Esophagus squamous epithelium (tissue), 5 donors: Measurements from ENCODE around the gene NCAM1. TPM values are rescaled to one million over a fixed set of nuclear protein-coding genes. Genes with fewer than 3 reads are reported as not detected.

Source experiments
- DNase-seq: peaks from one replicate; lab custom pipeline; 2025; lab: John Stamatoyannopoulos, UW
- H3K27ac ChIP-seq, 4 donors: fragments of 200-600 bp; sonication (generic); one replicate each; pipeline ENCODE4 v1.5.1; 2016 to 2019; ENCODE audit warnings: mild to moderate bottlenecking in 1 of 4
- H3K27me3 ChIP-seq, 4 donors: fragments of 200-600 bp; sonication (generic); 1 replicate in 3 of 4; 2 replicates in 1 of 4; pipeline versions ENCODE4 v1.5.1 to v1.6.0; 2017 to 2021; ENCODE audit warnings: antibody characterized with exemption in 1 of 4
- H3K36me3 ChIP-seq, 3 donors: fragments of 200-600 bp; sonication (generic); one replicate each; pipeline ENCODE4 v1.5.1; 2016 to 2019
- H3K4me1 ChIP-seq, 3 donors: fragments of 200-600 bp; sonication (generic); one replicate each; pipeline ENCODE4 v1.5.1; 2017 to 2019
- H3K4me3 ChIP-seq, 4 donors: fragments of 200-600 bp; sonication (generic); 1 replicate in 3 of 4; 2 replicates in 1 of 4; pipeline ENCODE4 v1.5.1; 2016 to 2019; ENCODE audit warnings: mild to moderate bottlenecking in 2 of 4, moderate library complexity in 1 of 4
- H3K9me3 ChIP-seq, 3 donors: fragments of 200-600 bp; sonication (generic); one replicate each; pipeline ENCODE4 v1.5.1; 2016 to 2019
- CTCF ChIP-seq, 6 experiments: fragments of 450-650 bp in 4 of 6; fragments of 200-600 bp in 2 of 6; sonication (generic) in 2 of 6; IDR thresholded peaks; one replicate each; pipeline ENCODE4 v1.5.1; 2016 to 2019; ENCODE audit warnings: antibody characterized with exemption in 6 of 6, mild to moderate bottlenecking in 4 of 6, moderate library complexity in 4 of 6
- POLR2A ChIP-seq, 4 donors: fragments of 450-650 bp; IDR thresholded peaks; one replicate each; pipeline ENCODE4 v1.6.1; 2017; ENCODE audit warnings: antibody characterized with exemption in 4 of 4, mild to moderate bottlenecking in 4 of 4, moderate library complexity in 3 of 4
- WGBS, 2 donors: methylation state at CpG; one replicate each; pipeline ENCODE4 v1.1.5; 2018; 5-methylcytosine and 5-hydroxymethylcytosine counted together
- intact Hi-C: fragments of 100-400 bp; cut with DNase I; formaldehyde crosslinking; loops from one replicate; pipeline ENCODE4 v1.15.0; 2022
- total RNA-seq, 4 donors: library from RNA; depleted of rRNA; stranded (reverse); fragments of >200 nt; gene quantifications; one replicate each; pipeline ENCODE4 v1.1.0, GENCODE V29; 2016
- donor health status: DM: yes; HTN: yes; CAD: no.

The NCAM1 gene
- total RNA-seq, 4 donors from 2014 or later, result 1.6 to 16.4 (median 2.6) TPM

GRCh38 chr11:113269636-113270035 lies 308.4 kb downstream of the NCAM1 start:
- no peaks in the 10 kb centered on the region for H3K9me3 ChIP-seq
- WGBS, 2 donors, result 85 to 93% methylated on average over 2 to 3 of the region's 5 CpGs
- intact Hi-C loops, result no loop called here
- H3K27ac ChIP-seq, result no peak overlapping the region
- H3K27me3 ChIP-seq, result no peaks in the 10 kb centered on the region
- H3K36me3 ChIP-seq, result no peaks in the 10 kb centered on the region
- no peaks in the 10 kb centered on the region for H3K4me1 ChIP-seq
- H3K4me3 ChIP-seq, result no peak overlapping the region
- DNase-seq, result no peak
- TF ChIP-seq CTCF (IDR thresholded peaks at IDR 0.05), result no peak
- TF ChIP-seq POLR2A (IDR thresholded peaks at IDR 0.05), result no peak

DNA sequence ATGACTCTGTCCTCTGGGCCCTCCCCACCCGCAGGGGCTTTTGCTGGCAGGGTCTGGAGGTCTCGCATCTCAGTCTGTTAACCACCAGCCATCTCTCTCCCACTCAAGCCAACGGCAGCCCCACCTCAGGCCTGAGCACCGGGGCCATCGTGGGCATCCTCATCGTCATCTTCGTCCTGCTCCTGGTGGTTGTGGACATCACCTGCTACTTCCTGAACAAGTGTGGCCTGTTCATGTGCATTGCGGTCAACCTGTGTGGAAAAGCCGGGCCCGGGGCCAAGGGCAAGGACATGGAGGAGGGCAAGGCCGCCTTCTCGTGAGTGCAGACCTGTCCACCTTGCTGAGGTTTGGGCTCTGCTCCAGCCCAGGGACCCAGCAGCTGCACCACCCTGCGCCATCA lies 308.9 kb downstream of the NCAM1 start:
- WGBS, 2 donors, result 92 to 100% methylated on average over 2 to 4 of the region's 13 CpGs
- Histone ChIP-seq H3K4me3 (no peak overlapping the region), H3K9me3 (no peaks in the 10 kb centered on the region), H3K27me3 (no peaks in the 10 kb centered on the region), H3K36me3 (no peaks in the 10 kb centered on the region), H3K27ac (no peak overlapping the region), H3K4me1 (no peaks in the 10 kb centered on the region)
- no peak for DNase-seq
- TF ChIP-seq CTCF (IDR thresholded peaks at IDR 0.05) (no peak), POLR2A (IDR thresholded peaks at IDR 0.05) (no peak)
- intact Hi-C loops, result no loop called here

DNA sequence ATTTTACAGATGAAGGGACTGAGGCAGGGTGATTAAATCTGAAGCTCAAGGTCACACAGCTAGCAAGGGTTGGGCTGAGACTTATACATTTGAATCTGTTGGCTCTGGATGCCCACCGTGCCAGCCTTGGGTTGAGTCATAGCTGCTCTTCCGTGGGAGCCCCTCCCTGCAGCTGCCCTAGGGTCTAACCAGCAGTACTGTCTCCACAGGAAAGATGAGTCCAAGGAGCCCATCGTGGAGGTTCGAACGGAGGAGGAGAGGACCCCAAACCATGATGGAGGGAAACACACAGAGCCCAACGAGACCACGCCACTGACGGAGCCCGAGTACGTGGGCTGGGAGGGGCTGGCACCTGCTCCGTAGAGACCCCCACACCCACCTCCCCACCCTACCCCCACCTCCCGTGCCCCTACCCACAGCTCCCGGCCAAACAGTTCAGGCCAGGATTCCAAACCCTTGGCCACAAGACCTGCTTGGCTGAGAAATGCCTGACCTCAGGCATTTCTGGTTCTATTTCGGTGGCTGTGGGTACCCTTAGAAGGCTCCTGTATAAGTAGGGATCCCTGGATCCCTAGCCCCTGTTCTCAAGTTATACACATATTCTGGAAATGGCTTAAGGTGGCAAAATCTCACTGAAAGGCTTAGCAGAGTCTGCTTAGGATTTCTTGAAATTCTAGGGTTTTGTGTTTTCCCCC lies 310.5 kb downstream of the NCAM1 start:
- TF ChIP-seq POLR2A (IDR thresholded peaks at IDR 0.05) (no peak), CTCF (IDR thresholded peaks at IDR 0.05) (no peak)
- Histone ChIP-seq H3K27ac (no peak overlapping the region), H3K36me3 (no peaks in the 10 kb centered on the region), H3K4me1 (no peaks in the 10 kb centered on the region), H3K4me3 (no peak overlapping the region), H3K27me3 (no peaks in the 10 kb centered on the region), H3K9me3 (no peaks in the 10 kb centered on the region)
- intact Hi-C loops, result no loop called here
- WGBS, 2 donors, result 76 to 79% methylated on average over 5 to 13 of the region's 14 CpGs
- no peak for DNase-seq

- WGBS, 2 donors, result 88% methylated on average over 5 of the region's 5 CpGs; no CpG with 5 or more reads in 1 of the 2 donors
- TF ChIP-seq POLR2A (IDR thresholded peaks at IDR 0.05), result no peak
- no peak for TF ChIP-seq CTCF (IDR thresholded peaks at IDR 0.05)
- H3K9me3 ChIP-seq, result no peaks in the 10 kb centered on the region
- no peak overlapping the region for H3K4me3 ChIP-seq
- no peaks in the 10 kb centered on the region for H3K27me3 ChIP-seq
- no peak for DNase-seq
- no peak overlapping the region for H3K27ac ChIP-seq
- H3K36me3 ChIP-seq, result no peaks in the 10 kb centered on the region
- intact Hi-C loops, result no loop called here
- no peaks in the 10 kb centered on the region for H3K4me1 ChIP-seq
Measured at GRCh38 chr11:113272281-113272680, 311.1 kb downstream of the NCAM1 start.

GRCh38 chr11:113272927-113273615 lies 311.9 kb downstream of the NCAM1 start:
- TF ChIP-seq CTCF (IDR thresholded peaks at IDR 0.05), result no peak
- no peak for TF ChIP-seq POLR2A (IDR thresholded peaks at IDR 0.05)
- no peak overlapping the region for H3K4me3 ChIP-seq
- no peak overlapping the region for H3K27ac ChIP-seq
- H3K9me3 ChIP-seq, result no peaks in the 10 kb centered on the region
- WGBS, 2 donors, result 79 to 87% methylated on average over 9 to 18 of the region's 34 CpGs
- no peaks in the 10 kb centered on the region for H3K36me3 ChIP-seq
- DNase-seq, result no peak
- intact Hi-C loops, result no loop called here
- no peaks in the 10 kb centered on the region for H3K4me1 ChIP-seq
- no peaks in the 10 kb centered on the region for H3K27me3 ChIP-seq
